ENCODE results near the gene OR6S1. TPM values are rescaled to one million over a fixed set of nuclear protein-coding genes. Genes with fewer than 3 reads are reported as not detected.

OR6S1 gene
- total RNA-seq, 3 donors from 2014 or later (not counting 1 experiment from before 2014, with no cell fraction given): not detected

DNA sequence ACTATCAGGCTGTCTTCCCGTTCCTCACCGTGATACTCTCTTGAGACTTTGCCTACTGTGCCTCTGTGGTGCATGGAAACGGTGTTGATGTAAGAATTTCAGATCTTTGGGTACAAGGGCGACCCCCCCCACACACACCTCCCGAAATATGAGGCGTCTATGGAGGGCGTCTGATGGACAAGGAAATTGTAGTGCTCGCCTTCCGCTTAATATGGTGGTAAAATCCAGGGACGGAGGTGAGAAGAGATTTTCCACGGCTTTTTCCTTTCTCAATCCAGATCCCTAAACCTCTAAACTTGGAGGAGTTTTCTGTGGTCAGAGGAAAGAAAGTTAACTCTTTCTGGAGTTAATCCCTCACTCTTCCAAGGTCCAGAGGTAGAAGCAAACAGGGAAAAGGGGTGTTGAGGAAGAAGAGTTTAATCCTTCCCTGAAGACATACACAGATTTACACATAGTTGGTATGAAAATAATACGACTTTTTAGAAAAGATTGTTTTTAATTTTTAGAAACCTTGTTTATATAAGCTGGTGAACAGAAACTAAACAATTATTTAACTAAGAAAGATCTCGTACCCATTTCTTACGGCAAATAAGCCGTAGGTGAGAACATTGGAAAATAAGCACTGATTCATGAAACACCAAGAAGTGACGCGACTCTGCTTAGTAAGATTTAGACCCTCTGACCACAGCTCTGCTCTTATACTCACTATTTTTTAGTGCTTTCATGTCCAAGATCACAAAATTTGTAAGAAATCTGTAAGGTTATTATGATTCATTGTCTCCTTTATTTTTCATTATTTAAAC, 27.3 kb downstream of the OR6S1 start:
- Mint-ChIP-seq H3K36me3 (no peaks in the 10 kb centered on the region), H3K9me3 (no peaks in the 10 kb centered on the region), H3K27ac (no peak overlapping the region), H3K4me3 (no peak overlapping the region), H3K27me3 (ENCODE audit: low read depth in 2 of 2) (no peaks in the 10 kb centered on the region), H3K4me1 (peaks cover 14 to 28% of the 10 kb centered on the region in 2 donors)
- Histone ChIP-seq H3K27me3 (ENCODE audit: control insufficient read depth, insufficient read depth, low read length) (no peaks in the 10 kb centered on the region), H3K4me3 (ENCODE audit: low read length) (peak overlapping the region; percentile 42), H3K4me1 (ENCODE audit: control insufficient read depth, insufficient read depth, low read length) (peaks cover 24% of the 10 kb centered on the region), H3K36me3 (ENCODE audit: control insufficient read depth, insufficient read depth, low read length) (no peaks in the 10 kb centered on the region), H3K27ac (ENCODE audit: low read length) (peak overlapping the region; percentile 41), H3K9me3 (ENCODE audit: control insufficient read depth, insufficient read depth, low read length) (no peaks in the 10 kb centered on the region)
- TF ChIP-seq, protein P1, sequence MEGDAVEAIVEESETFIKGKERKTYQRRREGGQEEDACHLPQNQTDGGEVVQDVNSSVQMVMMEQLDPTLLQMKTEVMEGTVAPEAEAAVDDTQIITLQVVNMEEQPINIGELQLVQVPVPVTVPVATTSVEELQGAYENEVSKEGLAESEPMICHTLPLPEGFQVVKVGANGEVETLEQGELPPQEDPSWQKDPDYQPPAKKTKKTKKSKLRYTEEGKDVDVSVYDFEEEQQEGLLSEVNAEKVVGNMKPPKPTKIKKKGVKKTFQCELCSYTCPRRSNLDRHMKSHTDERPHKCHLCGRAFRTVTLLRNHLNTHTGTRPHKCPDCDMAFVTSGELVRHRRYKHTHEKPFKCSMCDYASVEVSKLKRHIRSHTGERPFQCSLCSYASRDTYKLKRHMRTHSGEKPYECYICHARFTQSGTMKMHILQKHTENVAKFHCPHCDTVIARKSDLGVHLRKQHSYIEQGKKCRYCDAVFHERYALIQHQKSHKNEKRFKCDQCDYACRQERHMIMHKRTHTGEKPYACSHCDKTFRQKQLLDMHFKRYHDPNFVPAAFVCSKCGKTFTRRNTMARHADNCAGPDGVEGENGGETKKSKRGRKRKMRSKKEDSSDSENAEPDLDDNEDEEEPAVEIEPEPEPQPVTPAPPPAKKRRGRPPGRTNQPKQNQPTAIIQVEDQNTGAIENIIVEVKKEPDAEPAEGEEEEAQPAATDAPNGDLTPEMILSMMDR (IDR thresholded peaks at IDR 0.05): no peak
- DNase-seq (peak in 1 of 2 donors; percentile 11), ATAC-seq (peak in 2 of 3 donors; percentile 1)
- WGBS (ENCODE audit: insufficient coverage): 39% methylated on average over 9 of the region's 17 CpGs
- intact Hi-C loops (cut with micrococcal nuclease): loop anchor here (5.0 kb wide), 1 partner anchor 272 kb away; the partner anchor contains the start of gene PARP2

DNA sequence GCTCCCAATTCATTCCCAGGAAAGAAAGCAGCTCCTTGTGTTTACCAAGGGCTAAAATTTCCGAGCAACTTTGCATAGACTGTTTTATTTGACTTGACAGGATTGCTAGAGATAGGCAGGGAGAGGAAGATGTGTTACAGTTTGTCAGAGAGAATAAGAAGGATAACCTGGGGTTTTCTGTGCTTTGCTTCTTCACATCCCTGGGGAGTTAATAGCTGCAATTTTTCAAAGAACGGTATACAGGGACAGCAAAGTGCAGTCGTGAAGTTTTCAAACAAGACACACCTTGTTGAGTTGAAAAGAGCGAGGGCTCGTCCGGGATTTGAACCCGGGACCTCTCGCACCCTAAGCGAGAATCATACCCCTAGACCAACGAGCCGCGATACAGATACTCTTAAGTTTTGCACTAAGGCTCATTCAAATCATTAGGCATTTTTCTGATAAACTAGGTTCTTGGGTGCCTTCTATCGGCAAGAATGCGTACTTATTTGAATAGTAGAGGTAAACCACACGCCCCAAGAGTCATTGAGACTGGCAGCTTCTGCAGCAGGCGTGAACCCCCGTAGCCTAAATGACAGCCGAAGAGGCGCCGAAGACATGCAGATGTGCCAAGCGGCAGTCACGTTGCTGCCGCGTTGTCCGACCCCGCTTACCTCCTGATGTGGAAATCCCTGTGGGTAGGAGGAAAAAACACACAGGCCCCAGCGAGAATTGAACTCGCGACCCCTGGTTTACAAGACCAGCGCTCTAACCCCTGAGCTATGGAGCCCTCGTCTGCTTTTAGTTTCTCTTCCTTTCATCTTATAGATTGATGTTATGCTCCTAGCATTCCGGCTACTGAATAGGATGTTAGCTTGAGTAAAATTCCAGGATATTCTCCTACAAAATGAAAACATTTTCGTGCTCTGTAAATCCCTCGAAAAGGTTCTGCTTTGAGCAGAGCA, 28.1 kb downstream of the OR6S1 start:
- no peaks in the 10 kb centered on the region for H3K27me3 ChIP-seq (ENCODE audit: control insufficient read depth, insufficient read depth, low read length)
- H3K4me3 ChIP-seq (ENCODE audit: low read length): peak overlapping the region; percentile 42
- ATAC-seq: peak; percentile 82 to 88 (median 84)
- peak; percentile 78 to 94 for DNase-seq
- no peaks in the 10 kb centered on the region for H3K36me3 ChIP-seq (ENCODE audit: control insufficient read depth, insufficient read depth, low read length)
- Mint-ChIP-seq H3K4me3 (no peak overlapping the region), H3K4me1 (peaks cover 14 to 24% of the 10 kb centered on the region in 2 donors), H3K27ac (no peak overlapping the region), H3K27me3 (ENCODE audit: low read depth in 2 of 2) (no peaks in the 10 kb centered on the region), H3K36me3 (no peaks in the 10 kb centered on the region), H3K9me3 (no peaks in the 10 kb centered on the region)
- intact Hi-C loops (cut with micrococcal nuclease): loop anchor here (1.0 to 5.0 kb wide), 4 partner anchors 17 to 271 kb away; partner anchors contain the start of genes APEX1 and PARP2
- TF ChIP-seq, protein P1 (IDR thresholded peaks at IDR 0.05): peak; percentile 47
- peak overlapping the region; percentile 41 for H3K27ac ChIP-seq (ENCODE audit: low read length)
- no peaks in the 10 kb centered on the region for H3K9me3 ChIP-seq (ENCODE audit: control insufficient read depth, insufficient read depth, low read length)
- H3K4me1 ChIP-seq (ENCODE audit: control insufficient read depth, insufficient read depth, low read length): peaks cover 24% of the 10 kb centered on the region
- under 1% methylated on average over 33 of the region's 34 CpGs for WGBS (ENCODE audit: insufficient coverage)

DNA sequence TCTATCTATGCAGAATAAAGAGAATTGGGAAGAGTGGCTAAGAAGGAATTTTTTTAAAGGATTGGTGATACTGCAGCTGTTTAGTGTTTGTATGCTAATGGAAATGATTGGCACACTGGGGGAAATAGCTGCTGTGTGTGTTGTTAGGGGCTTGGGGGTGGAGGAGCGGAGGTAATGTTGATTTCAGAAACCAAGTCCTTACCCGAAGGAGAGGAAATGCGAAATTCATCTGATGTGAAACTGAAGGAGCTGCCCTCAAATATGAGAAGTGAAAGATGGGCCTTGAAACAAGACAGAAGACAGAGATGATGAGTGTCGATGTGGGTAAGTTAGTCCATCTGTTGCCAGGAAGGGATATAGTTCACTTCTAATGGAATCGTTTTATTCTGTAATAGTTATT, 29.1 kb downstream of the OR6S1 start:
- Histone ChIP-seq H3K4me3 (ENCODE audit: low read length) (no peak overlapping the region), H3K27ac (ENCODE audit: low read length) (peak overlapping the region; percentile 47), H3K4me1 (ENCODE audit: control insufficient read depth, insufficient read depth, low read length) (peaks cover 21% of the 10 kb centered on the region), H3K9me3 (ENCODE audit: control insufficient read depth, insufficient read depth, low read length) (no peaks in the 10 kb centered on the region), H3K36me3 (ENCODE audit: control insufficient read depth, insufficient read depth, low read length) (no peaks in the 10 kb centered on the region), H3K27me3 (ENCODE audit: control insufficient read depth, insufficient read depth, low read length) (no peaks in the 10 kb centered on the region)
- 23% methylated on average over 3 of the region's 5 CpGs for WGBS (ENCODE audit: insufficient coverage)
- peaks cover 4 to 14% of the 10 kb centered on the region in 2 donors for H3K4me1 Mint-ChIP-seq
- H3K4me3 Mint-ChIP-seq: no peak overlapping the region
- TF ChIP-seq, protein P1 (IDR thresholded peaks at IDR 0.05): no peak
- DNase-seq (peak in 1 of 2 donors; percentile 50), ATAC-seq (no peak)
- H3K27me3 Mint-ChIP-seq (ENCODE audit: low read depth in 2 of 2): no peaks in the 10 kb centered on the region
- H3K27ac Mint-ChIP-seq: no peak overlapping the region
- intact Hi-C loops (cut with micrococcal nuclease): loop anchor here (2.0 to 5.0 kb wide), 2 partner anchors 18 to 270 kb away; partner anchors contain the start of gene PARP2
- no peaks in the 10 kb centered on the region for H3K9me3 Mint-ChIP-seq
- no peaks in the 10 kb centered on the region for H3K36me3 Mint-ChIP-seq

Measured in natural killer cell (primary cell).